HG03521 (cell line): ENCODE measurements around the gene RABEPK.
"Not testable (repeated sequence)": the region's sequence is repeated elsewhere in the genome, so short reads cannot be mapped to it uniquely, and the experiment has no call there.

Experiments used
- ATAC-seq: cut with Tn5 transposase; IDR thresholded peaks from one replicate; pipeline ENCODE4 v1.9.1; 2021; ENCODE audit warnings: mild to moderate bottlenecking, moderate library complexity; ENCODE audit not compliant: unreplicated experiment

The RABEPK gene

GRCh38 chr9:125190361-125190801 is 10.0 kb upstream of the RABEPK start:
- no peak for ATAC-seq

GRCh38 chr9:125194466-125194865 is 5.9 kb upstream of the RABEPK start:
- ATAC-seq = not testable (repeated sequence)

GRCh38 chr9:125195591-125195990 is 4.8 kb upstream of the RABEPK start:
- not testable (repeated sequence) for ATAC-seq

- ATAC-seq = no peak
These were observed 2.7 kb downstream of the RABEPK start for GRCh38 chr9:125202846-125203618.

- no peak for ATAC-seq
These were observed 4.1 kb downstream of the RABEPK start for GRCh38 chr9:125204477-125204876.

GRCh38 chr9:125214186-125214585 is 13.8 kb downstream of the RABEPK start:
- ATAC-seq = no peak

GRCh38 chr9:125218621-125219020 is 18.3 kb downstream of the RABEPK start:
- no peak for ATAC-seq

- not testable (repeated sequence) for ATAC-seq
These were observed 24.5 kb downstream of the RABEPK start for GRCh38 chr9:125224858-125225257.

GRCh38 chr9:125227761-125228160 is 27.4 kb downstream of the RABEPK start:
- no peak for ATAC-seq

- ATAC-seq = no peak
These were observed 33.3 kb downstream of the RABEPK start for GRCh38 chr9:125233678-125234077.

GRCh38 chr9:125234099-125234498 is 33.8 kb downstream of the RABEPK start:
- ATAC-seq = not testable (repeated sequence)

- no peak for ATAC-seq
These were observed 35.6 kb downstream of the RABEPK start for GRCh38 chr9:125235804-125236519.

GRCh38 chr9:125236520-125237159 is 36.3 kb downstream of the RABEPK start:
- ATAC-seq = not testable (repeated sequence)

- no peak for ATAC-seq
These were observed 38.0 kb downstream of the RABEPK start for GRCh38 chr9:125238127-125238914.

GRCh38 chr9:125238915-125239446 is 38.6 kb downstream of the RABEPK start:
- no peak for ATAC-seq

- no peak for ATAC-seq
These were observed 39.6 kb downstream of the RABEPK start for GRCh38 chr9:125239631-125240597.

- peak; percentile 5 for ATAC-seq
These were observed 40.3 kb downstream of the RABEPK start for GRCh38 chr9:125240649-125240999.

GRCh38 chr9:125241000-125241862 is 40.9 kb downstream of the RABEPK start, which contains the start of gene HSPA5:
Gene HSPA5, minus strand, starts transcription at chr9:125241343. Its CDS starts 217 bp downstream, at chr9:125241126.
- peak; percentile 88 for ATAC-seq
